ENCODE measurements around the gene FAM3C. TPM values are rescaled to one million over a fixed set of nuclear protein-coding genes. Genes with fewer than 3 reads are reported as not detected.

FAM3C gene
- total and polyA plus RNA-seq, 2 of the 8 experiments (the other 6 are each of a cell fraction or from before 2014, with no cell fraction given) = 27.0 to 77.7 TPM

- H3K4ac ChIP-seq (replicated peaks; ENCODE audit: insufficient read length, low read depth, low read length) = no peak overlapping the region
- WGBS, 2 experiments (ENCODE audit: extremely low coverage in 1 of 2, insufficient coverage in 1 of 2, insufficient read length in 1 of 2, insufficient replicate concordance in 2 of 2, low coverage in 1 of 2, low lambda C conversion rate in 2 of 2, missing lambda C conversion rate in 1 of 2) = 91% methylated on average over 2 of the region's 2 CpGs; no CpG with 5 or more reads in 1 of the 2 experiments
- H3K27ac ChIP-seq (ENCODE audit: low read depth, low read length) = no peak overlapping the region; the same call in 1 of the 2 replicates
- no peak overlapping the region for H2BK120ac ChIP-seq (replicated peaks; ENCODE audit: low read depth, low read length)
- H4K5ac ChIP-seq (ENCODE audit: insufficient read length, low read depth, low read length) = no peak overlapping the region
- no peak overlapping the region for H3K23ac ChIP-seq (ENCODE audit: insufficient read length)
- no peaks in the 10 kb centered on the region for H4K20me1 ChIP-seq (replicated peaks in 1 of 2; ENCODE audit: control insufficient read depth in 1 of 2, insufficient read depth in 2 of 2, low read length in 2 of 2)
- no peak overlapping the region for H3K18ac ChIP-seq (ENCODE audit: extremely low read depth, low read length)
- H3K36me3 ChIP-seq (ENCODE audit: control insufficient read depth in 2 of 4, insufficient read depth in 4 of 4, low read length in 3 of 4) = no peaks in the 10 kb centered on the region
- H4K8ac ChIP-seq (ENCODE audit: extremely low read depth, insufficient read depth, low read length) = no peak overlapping the region
- H2AK5ac ChIP-seq (ENCODE audit: low read depth, low read length) = no peak overlapping the region
- CTCF ChIA-PET (ENCODE audit: partially characterized antibody) = interaction anchor here (1.1 to 1.4 kb wide), 2 partner anchors 14 to 583 kb away, joined by 3 read pairs; no protein-coding TSS in a partner anchor
- POLR2A ChIA-PET (ENCODE audit: partially characterized antibody) = interaction anchor here (1.1 kb wide), 1 partner anchor 27 kb away, joined by 3 read pairs; no protein-coding TSS in a partner anchor
- no peak overlapping the region for H2BK12ac ChIP-seq (ENCODE audit: low read depth, low read length)
- H3K9me3 ChIP-seq (ENCODE audit: insufficient read depth in 2 of 2, low read depth in 1 of 2, low read length in 1 of 2) = no peaks in the 10 kb centered on the region
- FAIRE-seq (no peak), DNase-seq (ENCODE audit: low read depth in 1 of 2, low spot score in 2 of 2) (no peak)
- H3K23me2 ChIP-seq (ENCODE audit: low read depth, low read length) = no peaks in the 10 kb centered on the region
- H2AFZ ChIP-seq (ENCODE audit: low read length) = no peak overlapping the region
- no peaks in the 10 kb centered on the region for H3K79me1 ChIP-seq (ENCODE audit: low read depth, low read length)
- H3K79me2 ChIP-seq (ENCODE audit: control insufficient read depth in 1 of 2, insufficient read depth in 2 of 2, low read length in 2 of 2) = no peaks in the 10 kb centered on the region
- no peak overlapping the region for H3K56ac ChIP-seq (replicated peaks; ENCODE audit: insufficient read length, low read depth, low read length)
- no peak overlapping the region for H4K91ac ChIP-seq (replicated peaks; ENCODE audit: insufficient read length, low read length)
- no peak overlapping the region for H2BK15ac ChIP-seq (ENCODE audit: low read length)
- H3K27me3 ChIP-seq (replicated peaks in 1 of 4; ENCODE audit: control insufficient read depth in 3 of 4, extremely low read depth in 1 of 4, insufficient read depth in 3 of 4, low read length in 3 of 4) = no peaks in the 10 kb centered on the region
- H3K9ac ChIP-seq (replicated peaks in 1 of 4; ENCODE audit: extremely low read depth in 1 of 4, low read depth in 3 of 4, low read length in 3 of 4) = no peak overlapping the region
- H2BK20ac ChIP-seq (ENCODE audit: low read length) = no peak overlapping the region
- no peak overlapping the region for H3K14ac ChIP-seq (ENCODE audit: insufficient read length)
- H2BK5ac ChIP-seq (ENCODE audit: low read depth, low read length) = no peak overlapping the region
- no peak overlapping the region for H3K4me2 ChIP-seq (ENCODE audit: insufficient read depth in 1 of 2, low read depth in 2 of 2, low read length in 2 of 2)
- H3K4me3 ChIP-seq (ENCODE audit: extremely low read depth in 1 of 4, insufficient read depth in 2 of 4, low read depth in 3 of 4, low read length in 4 of 4) = no peak overlapping the region
- peaks cover 0 to 3% (median 0%) of the 10 kb centered on the region in 4 experiments; a peak in 2 of 7 replicates for H3K4me1 ChIP-seq (replicated peaks in 1 of 4; ENCODE audit: control insufficient read depth in 3 of 4, insufficient read depth in 4 of 4, low read length in 3 of 4)
- TF ChIP-seq GTF2F1 (IDR thresholded peaks at IDR 0.05; ENCODE audit: borderline replicate concordance, low read depth, low read length) = no peak
- TF ChIP-seq NANOG (IDR thresholded peaks at IDR 0.05; ENCODE audit: insufficient read depth, low read depth, low read length, poor library complexity, severe bottlenecking) = no peak
- no peak for TF ChIP-seq EGR1 (IDR thresholded peaks at IDR 0.05; ENCODE audit: borderline replicate concordance, low read depth, low read length)
- no peak for TF ChIP-seq KDM1A (IDR thresholded peaks at IDR 0.05; ENCODE audit: borderline replicate concordance, low read length)
- TF ChIP-seq KDM5A (IDR thresholded peaks at IDR 0.05; ENCODE audit: low read length) = no peak
- no peak for TF ChIP-seq MAX (IDR thresholded peaks at IDR 0.05)
- TF ChIP-seq BCL11A (IDR thresholded peaks at IDR 0.05; ENCODE audit: low read depth in 2 of 2, low read length in 2 of 2) = no peak
- TF ChIP-seq EP300 (IDR thresholded peaks at IDR 0.05; ENCODE audit: borderline replicate concordance in 1 of 2, low read depth in 2 of 2, low read length in 2 of 2) = no peak
- TF ChIP-seq GABPA (IDR thresholded peaks at IDR 0.05; ENCODE audit: borderline replicate concordance, insufficient read depth, low read length) = no peak
These were observed 14.9 kb upstream of the FAM3C start for GRCh38 chr7:121410829-121411596.
